ENCODE results near the gene NSD1.

- TF ChIP-seq, protein P1, sequence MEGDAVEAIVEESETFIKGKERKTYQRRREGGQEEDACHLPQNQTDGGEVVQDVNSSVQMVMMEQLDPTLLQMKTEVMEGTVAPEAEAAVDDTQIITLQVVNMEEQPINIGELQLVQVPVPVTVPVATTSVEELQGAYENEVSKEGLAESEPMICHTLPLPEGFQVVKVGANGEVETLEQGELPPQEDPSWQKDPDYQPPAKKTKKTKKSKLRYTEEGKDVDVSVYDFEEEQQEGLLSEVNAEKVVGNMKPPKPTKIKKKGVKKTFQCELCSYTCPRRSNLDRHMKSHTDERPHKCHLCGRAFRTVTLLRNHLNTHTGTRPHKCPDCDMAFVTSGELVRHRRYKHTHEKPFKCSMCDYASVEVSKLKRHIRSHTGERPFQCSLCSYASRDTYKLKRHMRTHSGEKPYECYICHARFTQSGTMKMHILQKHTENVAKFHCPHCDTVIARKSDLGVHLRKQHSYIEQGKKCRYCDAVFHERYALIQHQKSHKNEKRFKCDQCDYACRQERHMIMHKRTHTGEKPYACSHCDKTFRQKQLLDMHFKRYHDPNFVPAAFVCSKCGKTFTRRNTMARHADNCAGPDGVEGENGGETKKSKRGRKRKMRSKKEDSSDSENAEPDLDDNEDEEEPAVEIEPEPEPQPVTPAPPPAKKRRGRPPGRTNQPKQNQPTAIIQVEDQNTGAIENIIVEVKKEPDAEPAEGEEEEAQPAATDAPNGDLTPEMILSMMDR (IDR thresholded peaks at IDR 0.05; ENCODE audit: low read depth, low read length, poor library complexity, severe bottlenecking): no peak
- no peak for TF ChIP-seq EZH2phosphoT487 (IDR thresholded peaks at IDR 0.05; ENCODE audit: borderline replicate concordance, low read length)
Measured at GRCh38 chr5:177109810-177110209, 23.8 kb upstream of the NSD1 start.

All from DOHH2 (cell line).